ENCODE results near the gene TSHZ1.
"Not testable (repeated sequence)": the region's sequence is repeated elsewhere in the genome, so short reads cannot be mapped to it uniquely, and the experiment has no call there.

The TSHZ1 gene

GRCh38 chr18:75317300-75317699, 106.7 kb downstream of the TSHZ1 start:
- no peak for DNase-seq

DNA sequence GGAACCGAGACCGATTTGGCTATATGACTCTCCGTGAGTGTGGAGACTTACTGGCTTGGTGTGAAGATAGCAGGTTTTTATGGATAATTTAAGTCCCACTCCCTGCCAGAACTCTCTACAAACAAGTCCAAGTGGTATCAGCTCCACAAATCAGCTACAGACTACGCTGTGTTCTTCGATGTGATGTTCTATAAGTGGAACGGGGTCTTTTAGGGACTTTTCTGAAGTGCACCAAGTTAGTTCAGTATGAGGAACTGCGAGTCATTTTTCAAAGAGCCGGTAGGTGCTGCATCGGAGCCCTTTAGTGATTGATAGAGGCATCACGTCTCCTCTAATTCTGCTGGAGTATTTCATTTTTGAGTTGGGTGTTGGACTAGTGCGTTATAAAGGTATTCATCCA, 107.1 kb downstream of the TSHZ1 start:
- no peak for DNase-seq

- DNase-seq, result no peak
Observed at GRCh38 chr18:75319905-75320304, 109.3 kb downstream of the TSHZ1 start.

- DNase-seq, result no peak
Observed at GRCh38 chr18:75320506-75320905, 109.9 kb downstream of the TSHZ1 start.

DNA sequence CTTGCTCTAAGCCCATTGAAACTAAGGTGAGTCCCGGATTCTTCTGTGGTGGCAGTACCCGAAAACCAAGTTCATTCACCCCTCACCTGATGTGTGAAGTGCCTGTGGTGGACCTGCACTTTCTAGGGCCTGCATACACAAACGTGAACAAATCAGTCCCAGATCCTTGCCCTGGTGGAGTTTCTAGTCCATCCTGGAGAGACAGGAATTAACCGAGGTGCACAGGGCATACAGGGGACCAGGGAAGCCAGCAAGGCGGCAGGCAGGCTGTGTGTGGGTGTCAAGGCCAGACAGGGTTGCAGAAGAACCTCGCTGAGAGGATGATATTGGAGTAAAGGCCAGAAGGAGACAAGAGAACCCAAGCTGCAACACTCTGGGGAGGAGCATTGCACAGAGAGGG, 110.8 kb downstream of the TSHZ1 start:
- DNase-seq, result no peak

DNA sequence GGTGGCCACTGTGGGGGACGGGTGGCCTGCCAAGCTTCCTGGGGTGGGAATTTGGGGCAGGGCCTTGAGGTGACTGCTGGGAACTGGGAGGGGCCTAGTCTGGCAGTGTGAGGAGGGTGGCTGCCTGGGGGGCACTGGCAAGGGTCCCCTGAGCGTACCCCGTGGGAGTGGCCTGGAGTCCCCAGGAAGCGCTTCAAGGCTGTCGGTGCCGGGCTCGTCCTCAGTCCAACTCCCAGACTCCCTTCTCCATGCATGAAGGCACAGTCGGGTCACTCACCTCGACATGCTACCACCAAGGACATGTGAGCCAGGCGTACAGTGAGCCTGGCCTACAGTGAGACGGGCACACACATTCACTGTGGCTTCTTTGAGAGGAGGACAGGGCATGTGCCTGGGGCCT, 111.6 kb downstream of the TSHZ1 start:
- DNase-seq, result no peak

- DNase-seq, result no peak
Observed at GRCh38 chr18:75323821-75324585, 113.4 kb downstream of the TSHZ1 start.

DNA sequence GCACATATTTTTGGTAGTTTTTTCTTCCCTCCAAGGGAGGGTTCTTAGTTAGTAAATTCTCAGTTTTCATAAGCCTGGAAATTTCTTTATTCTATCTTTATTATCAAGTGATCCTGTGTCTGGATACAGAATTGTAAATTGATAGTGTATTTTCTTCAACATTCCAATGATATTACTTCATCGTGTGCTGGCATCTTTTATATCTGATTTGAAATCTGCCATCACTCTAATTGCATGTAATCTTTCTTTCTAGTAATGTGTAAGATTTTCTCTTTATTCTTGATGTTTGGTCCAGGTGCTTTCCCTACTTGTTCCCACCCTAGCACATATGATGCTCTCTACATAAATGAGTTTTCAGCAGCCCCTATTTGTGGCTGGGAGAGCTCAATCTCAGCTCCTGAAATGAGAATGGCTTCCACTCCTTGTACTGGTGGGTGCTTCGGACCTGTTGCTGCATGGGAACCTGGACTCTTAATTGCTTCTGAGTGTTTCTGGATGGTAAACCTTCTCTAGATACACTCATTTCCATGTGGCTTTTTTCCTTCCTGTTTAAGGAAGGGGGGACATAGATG, 114.2 kb downstream of the TSHZ1 start:
- no peak for DNase-seq

DNA sequence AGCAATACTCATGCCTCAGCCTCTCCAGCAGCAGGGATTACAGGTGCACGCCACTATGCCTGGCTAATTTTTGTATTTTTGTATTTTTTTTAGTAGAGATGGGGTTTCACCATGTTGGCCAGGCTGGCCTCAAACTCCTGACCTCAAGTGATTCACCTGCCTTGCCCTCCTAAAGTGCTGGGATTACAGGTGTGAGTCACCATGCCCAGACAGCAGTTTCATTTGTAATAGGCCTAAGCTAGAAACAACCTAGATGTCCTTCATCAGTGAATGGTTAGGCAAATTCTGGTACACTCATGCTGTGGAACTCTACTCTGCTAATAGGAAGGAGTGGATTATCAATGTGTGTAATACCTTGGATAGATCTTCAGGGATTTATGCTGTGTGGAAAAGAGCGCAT, 119.2 kb downstream of the TSHZ1 start:
- DNase-seq, result not testable (repeated sequence)

GRCh38 chr18:75330308-75330707, 119.7 kb downstream of the TSHZ1 start:
- no peak for DNase-seq

GRCh38 chr18:75334869-75335268, 124.3 kb downstream of the TSHZ1 start:
- DNase-seq, result no peak

GRCh38 chr18:75335511-75335910, 124.9 kb downstream of the TSHZ1 start:
- no peak for DNase-seq

GRCh38 chr18:75336767-75337166, 126.2 kb downstream of the TSHZ1 start:
- DNase-seq, result no peak

DNA sequence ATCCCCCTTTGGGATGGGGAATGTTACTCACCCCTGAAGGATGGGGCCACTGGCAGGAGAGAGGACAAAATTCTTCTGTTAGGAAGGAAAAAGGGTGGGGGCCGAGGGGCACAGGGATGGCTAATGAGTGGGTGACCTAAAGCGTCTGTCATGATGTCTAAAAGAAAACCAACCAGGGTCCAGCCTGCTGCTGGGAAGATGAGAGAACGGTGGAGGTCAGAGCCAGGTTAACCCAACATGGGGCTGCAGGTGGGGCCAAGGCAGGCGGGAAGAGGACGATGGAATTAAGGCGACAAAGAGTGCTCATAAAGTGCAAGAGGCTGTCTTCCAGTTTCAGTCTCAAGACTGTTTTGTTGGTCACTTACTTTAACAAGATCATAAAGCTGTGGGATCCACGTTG, 126.8 kb downstream of the TSHZ1 start:
- no peak for DNase-seq

DNA sequence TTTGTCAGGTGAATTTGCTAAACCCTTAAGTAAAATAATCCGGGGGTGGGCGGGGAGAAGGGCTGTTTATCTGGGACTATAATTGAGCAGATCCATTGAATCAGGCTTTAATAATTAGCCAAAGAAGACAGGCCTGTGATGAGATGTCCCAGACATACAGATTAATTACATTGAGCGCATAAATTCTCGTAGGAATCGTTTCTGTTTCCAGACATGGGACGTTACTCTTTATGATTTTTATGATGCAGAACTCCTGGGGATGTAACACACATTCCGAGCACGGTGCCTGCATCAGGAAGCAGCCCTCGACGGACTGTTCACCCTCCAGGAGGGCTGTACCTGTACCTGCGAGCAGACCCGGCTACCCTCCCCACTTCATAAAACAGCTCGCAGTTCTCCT, 128.0 kb downstream of the TSHZ1 start:
- DNase-seq, result no peak

All from CD4-positive, alpha-beta T cell treated with Interleukin-10 for 1 hour (primary cell).